GM12875 (cell line): Measurements from ENCODE around the gene TMEM198.
A peak's percentile ranks its signal among the peaks of the same experiment; 100 is the strongest.

Experiments used
- H3K4me3 ChIP-seq: one replicate; pipeline ENCODE4 v1.5.1; 2011; ENCODE audit warnings: low read depth, low read length, control low read depth
- CTCF ChIP-seq: IDR thresholded peaks from 2 replicates; pipeline ENCODE4 v1.5.1; 2011; ENCODE audit warnings: low read depth, mild to moderate bottlenecking, control low read depth, inconsistent platforms, low read length, moderate library complexity, borderline replicate concordance; ENCODE audit not compliant: insufficient read depth

The TMEM198 gene

GRCh38 chr2:219497495-219498279, 46.1 kb upstream of the TMEM198 start:
- no peak for TF ChIP-seq CTCF
- peak overlapping the region; percentile 83 for H3K4me3 ChIP-seq

GRCh38 chr2:219498280-219499057, 45.4 kb upstream of the TMEM198 start, which contains the start of gene GMPPA:
Gene GMPPA, plus strand, starts transcription at chr2:219498891. Its CDS starts 1,085 bp downstream, at chr2:219499976.
- TF ChIP-seq CTCF, result no peak
- H3K4me3 ChIP-seq, result peak within 1 kb of the TSS; percentile 83

- TF ChIP-seq CTCF, result no peak
- peak overlapping the region; percentile 83 for H3K4me3 ChIP-seq
Measured at GRCh38 chr2:219499058-219499307, 44.8 kb upstream of the TMEM198 start.

- no peak for TF ChIP-seq CTCF
- peak overlapping the region; percentile 83 for H3K4me3 ChIP-seq
Measured at GRCh38 chr2:219499555-219499954, 44.3 kb upstream of the TMEM198 start.

GRCh38 chr2:219500135-219500534, 43.7 kb upstream of the TMEM198 start:
- H3K4me3 ChIP-seq, result no peak overlapping the region
- TF ChIP-seq CTCF, result 0 out of 2 replicates have a peak, but pooled peaks have one; percentile 33

GRCh38 chr2:219501849-219502248, 42.0 kb upstream of the TMEM198 start:
- no peak for TF ChIP-seq CTCF
- no peak overlapping the region for H3K4me3 ChIP-seq

GRCh38 chr2:219502618-219503017, 41.2 kb upstream of the TMEM198 start:
- no peak for TF ChIP-seq CTCF
- no peak overlapping the region for H3K4me3 ChIP-seq
